H1 (cell line): ENCODE data around the gene CTU1. TPM values are rescaled to one million over a fixed set of nuclear protein-coding genes. Genes with fewer than 3 reads are reported as not detected.

Experiments used
- RNF2 ChIP-seq: fragments of 200-900, 300-1000 bp; sonication (generic); IDR thresholded peaks from 2 replicates; pipeline ENCODE4 v1.7.1; 2016; ENCODE audit warnings: borderline replicate concordance, low read depth, mild to moderate bottlenecking, antibody characterized with exemption, low read length; ENCODE audit not compliant: poor library complexity, severe bottlenecking; ENCODE audit errors: missing control alignments
- TAF7 ChIP-seq: optimal IDR thresholded peaks from 2 replicates; pipeline ENCODE3; 2011; ENCODE audit warnings: low read depth, mild to moderate bottlenecking, inconsistent platforms, low read length, moderate library complexity, borderline replicate concordance
- polyA plus RNA-seq, 7 experiments: library from polyadenylated mRNA; depleted of rRNA in 3 of 7; stranded (reverse) in 5 of 7; unstranded in 2 of 7; fragments of >200 nt in 5 of 7; fragments of 200-250 nt in 2 of 7; gene quantifications; 1 replicate in 5 of 7; 2 replicates in 1 of 7; 4 replicates in 1 of 7; pipeline versions ENCODE4 v1.2.1 to v1.2.3, GENCODE V29; 2011 to 2013; ENCODE audit warnings: missing spikeins in 2 of 7, mixed read lengths in 2 of 7
- total RNA-seq: library from RNA; stranded (reverse); fragmentation: NEBNext Ultra II Directional; extraction: Animal tissue kit (Norgen Biotek cat#: 25700); gene quantifications from 2 replicates; pipeline ENCODE4 v1.2.1, GENCODE V29; 2021

The CTU1 gene
- total and polyA plus RNA-seq, 2 of the 8 experiments (the other 6 are each of a cell fraction or from before 2014, with no cell fraction given), result 4.6 to 7.2 TPM

DNA sequence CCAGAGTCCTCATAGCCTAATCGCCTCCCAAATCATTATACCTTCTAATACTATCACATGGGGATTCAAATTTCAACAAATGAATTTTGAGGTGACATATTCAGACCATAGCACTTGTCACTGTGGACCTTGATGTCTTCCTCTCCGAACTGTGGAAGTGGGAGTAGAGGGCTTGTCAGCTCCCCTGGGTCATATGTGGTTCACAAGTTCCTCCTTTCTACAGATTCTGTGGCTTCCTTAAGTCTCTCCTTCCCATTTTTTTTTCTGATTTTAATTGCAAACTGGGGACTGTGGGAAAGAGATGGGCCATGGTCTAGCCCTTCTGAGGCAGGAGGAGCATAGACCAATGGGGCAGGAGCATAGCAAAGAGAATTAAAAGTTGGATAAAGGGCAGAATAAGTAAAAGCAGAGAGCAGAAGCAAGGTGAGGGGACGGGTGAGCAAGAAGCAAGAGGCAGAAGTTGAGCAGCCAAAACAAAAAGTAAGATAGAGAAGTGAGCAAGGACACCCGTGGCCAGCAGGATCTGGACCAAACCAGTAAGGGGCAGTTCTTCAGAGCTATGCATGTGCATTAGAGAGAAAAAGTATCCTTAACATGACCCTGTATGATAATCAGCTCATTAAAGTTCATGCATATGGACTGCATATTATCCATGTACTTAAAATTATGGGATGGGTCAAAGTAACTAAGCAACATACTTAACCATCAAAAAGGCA, 31.2 kb upstream of the CTU1 start (continued):
- TF ChIP-seq RNF2 (no peak), TAF7 (no peak)
